Suprapubic skin (tissue), 4 donors: ENCODE data around the gene CREB3. TPM values are rescaled to one million over a fixed set of nuclear protein-coding genes. Genes with fewer than 3 reads are reported as not detected.

Experiments
- DNase-seq, 2 donors: peaks; one replicate each; pipeline ENCODE4 v3.0.0-alpha.2; 2019; ENCODE audit warnings: low spot score in 2 of 2
- H3K27ac ChIP-seq: fragments of 200-600 bp; sonication (generic); one replicate; pipeline ENCODE4 v1.5.1; 2019
- H3K27me3 ChIP-seq: fragments of 200-600 bp; sonication (generic); one replicate; pipeline ENCODE4 v1.5.1; 2019
- H3K36me3 ChIP-seq: fragments of 200-600 bp; sonication (generic); one replicate; pipeline ENCODE4 v1.5.1; 2019
- H3K4me1 ChIP-seq: fragments of 200-600 bp; sonication (generic); one replicate; pipeline ENCODE4 v1.5.1; 2019
- H3K4me3 ChIP-seq: fragments of 200-600 bp; sonication (generic); one replicate; pipeline ENCODE4 v1.5.1; 2019; ENCODE audit warnings: mild to moderate bottlenecking
- H3K9me3 ChIP-seq: fragments of 200-600 bp; sonication (generic); one replicate; pipeline ENCODE4 v1.5.1; 2019
- EP300 ChIP-seq: sonication (generic); formaldehyde crosslinking; IDR thresholded peaks from one replicate; pipeline ENCODE4 v1.6.1; 2017; ENCODE audit warnings: antibody characterized with exemption
- POLR2A ChIP-seq, 2 donors: fragments of 450-650 bp; IDR thresholded peaks; one replicate each; pipeline ENCODE4 v1.6.1; 2017; ENCODE audit warnings: antibody characterized with exemption in 2 of 2, mild to moderate bottlenecking in 2 of 2, moderate library complexity in 2 of 2
- POLR2AphosphoS5 ChIP-seq, 3 donors: sonication (generic); formaldehyde crosslinking; IDR thresholded peaks; one replicate each; pipeline ENCODE4 v1.6.1; 2017; ENCODE audit warnings: antibody characterized with exemption in 3 of 3
- WGBS: methylation state at CpG from one replicate; pipeline ENCODE4 v1.1.5; 2018; 5-methylcytosine and 5-hydroxymethylcytosine counted together
- total RNA-seq, 4 donors: library from RNA; depleted of rRNA; stranded (reverse); fragments of >200 nt; gene quantifications; one replicate each; pipeline ENCODE4 v1.1.0, GENCODE V29; 2016
- TF ChIP-seq, protein P1 (sequence below), 2 donors: fragments of 200-600 bp in 1 of 2; fragments of 450-650 bp in 1 of 2; sonication (generic) in 1 of 2; IDR thresholded peaks; one replicate each; pipeline ENCODE4 v1.5.1; 2016 to 2019; ENCODE audit warnings: antibody characterized with exemption in 2 of 2, mild to moderate bottlenecking in 1 of 2, moderate library complexity in 1 of 2

The CREB3 gene
- total RNA-seq, 4 donors from 2014 or later = 18.8 to 24.1 (median 23.1) TPM

- Histone ChIP-seq H3K4me3 (no peak overlapping the region), H3K36me3 (no peaks in the 10 kb centered on the region), H3K27me3 (no peaks in the 10 kb centered on the region), H3K9me3 (no peaks in the 10 kb centered on the region), H3K27ac (peak overlapping the region; percentile 64), H3K4me1 (peaks cover 21% of the 10 kb centered on the region)
- TF ChIP-seq POLR2A (IDR thresholded peaks at IDR 0.05) (no peak), EP300 (no peak), POLR2AphosphoS5 (IDR thresholded peaks at IDR 0.05) (no peak)
- TF ChIP-seq, protein P1, sequence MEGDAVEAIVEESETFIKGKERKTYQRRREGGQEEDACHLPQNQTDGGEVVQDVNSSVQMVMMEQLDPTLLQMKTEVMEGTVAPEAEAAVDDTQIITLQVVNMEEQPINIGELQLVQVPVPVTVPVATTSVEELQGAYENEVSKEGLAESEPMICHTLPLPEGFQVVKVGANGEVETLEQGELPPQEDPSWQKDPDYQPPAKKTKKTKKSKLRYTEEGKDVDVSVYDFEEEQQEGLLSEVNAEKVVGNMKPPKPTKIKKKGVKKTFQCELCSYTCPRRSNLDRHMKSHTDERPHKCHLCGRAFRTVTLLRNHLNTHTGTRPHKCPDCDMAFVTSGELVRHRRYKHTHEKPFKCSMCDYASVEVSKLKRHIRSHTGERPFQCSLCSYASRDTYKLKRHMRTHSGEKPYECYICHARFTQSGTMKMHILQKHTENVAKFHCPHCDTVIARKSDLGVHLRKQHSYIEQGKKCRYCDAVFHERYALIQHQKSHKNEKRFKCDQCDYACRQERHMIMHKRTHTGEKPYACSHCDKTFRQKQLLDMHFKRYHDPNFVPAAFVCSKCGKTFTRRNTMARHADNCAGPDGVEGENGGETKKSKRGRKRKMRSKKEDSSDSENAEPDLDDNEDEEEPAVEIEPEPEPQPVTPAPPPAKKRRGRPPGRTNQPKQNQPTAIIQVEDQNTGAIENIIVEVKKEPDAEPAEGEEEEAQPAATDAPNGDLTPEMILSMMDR (IDR thresholded peaks at IDR 0.05) = no peak
- no peak for DNase-seq
- WGBS = 70% methylated on average over 3 of the region's 3 CpGs
Observed at GRCh38 chr9:35771943-35772342, 39.5 kb downstream of the CREB3 start.

DNA sequence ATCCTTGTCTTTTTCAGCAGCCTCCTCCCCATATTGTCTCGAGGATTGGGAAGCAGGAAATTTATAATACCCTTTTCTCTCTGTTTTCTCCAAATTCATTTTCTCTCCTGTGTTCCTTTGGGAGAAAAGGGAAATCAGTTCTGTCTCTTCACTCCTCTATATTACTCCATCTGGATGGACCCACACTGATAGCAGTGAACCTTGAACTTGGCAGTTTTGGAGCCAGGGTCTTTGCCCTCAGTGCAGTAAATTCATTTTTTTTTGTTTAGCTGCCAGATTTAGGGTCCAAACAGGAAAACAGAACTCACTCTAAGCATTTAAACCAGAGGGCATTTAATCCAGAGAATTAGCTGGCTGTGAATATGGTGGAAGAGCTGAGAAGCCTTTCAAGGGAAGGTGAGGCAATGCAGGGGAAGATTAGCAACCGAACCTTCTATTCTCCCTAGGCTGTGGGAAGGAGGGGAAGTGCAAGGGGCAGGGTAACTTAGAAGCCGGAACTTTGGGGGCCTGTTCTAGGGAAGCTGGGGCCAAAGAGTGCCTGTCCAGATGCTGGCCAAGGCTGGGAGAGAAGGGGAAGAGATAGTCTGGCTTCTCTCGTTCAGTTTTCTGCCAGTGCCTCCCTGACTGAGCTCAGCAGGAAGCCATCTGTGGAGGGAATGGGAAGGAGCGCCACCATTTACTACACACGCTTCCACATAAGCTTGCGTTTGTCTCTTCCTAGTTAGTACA lies 42.6 kb downstream of the CREB3 start:
- H3K27ac ChIP-seq = no peak overlapping the region

GRCh38 chr9:35776018-35776417 lies 43.6 kb downstream of the CREB3 start:
- no peak for DNase-seq
- no peaks in the 10 kb centered on the region for H3K36me3 ChIP-seq
- H3K27ac ChIP-seq = no peak overlapping the region
- TF ChIP-seq POLR2A (IDR thresholded peaks at IDR 0.05) (no peak), EP300 (no peak), POLR2AphosphoS5 (IDR thresholded peaks at IDR 0.05) (no peak)
- TF ChIP-seq, protein P1 (IDR thresholded peaks at IDR 0.05) = no peak
- 78% methylated on average over 4 of the region's 4 CpGs for WGBS
- no peak overlapping the region for H3K4me3 ChIP-seq
- no peaks in the 10 kb centered on the region for H3K27me3 ChIP-seq
- peaks cover 14% of the 10 kb centered on the region for H3K4me1 ChIP-seq
- no peaks in the 10 kb centered on the region for H3K9me3 ChIP-seq

More for the DNA sequence above, 42.6 kb downstream of the CREB3 start:
- Histone ChIP-seq H3K36me3 (no peaks in the 10 kb centered on the region), H3K4me1 (peaks cover 21% of the 10 kb centered on the region), H3K9me3 (no peaks in the 10 kb centered on the region), H3K27me3 (no peaks in the 10 kb centered on the region), H3K4me3 (no peak overlapping the region)
- no peak for DNase-seq
- no peak for TF ChIP-seq EP300
- no peak for TF ChIP-seq POLR2A (IDR thresholded peaks at IDR 0.05)
- no peak for TF ChIP-seq POLR2AphosphoS5 (IDR thresholded peaks at IDR 0.05)
- TF ChIP-seq, protein P1 (IDR thresholded peaks at IDR 0.05) = no peak
- 70% methylated on average over 7 of the region's 7 CpGs for WGBS

DNA sequence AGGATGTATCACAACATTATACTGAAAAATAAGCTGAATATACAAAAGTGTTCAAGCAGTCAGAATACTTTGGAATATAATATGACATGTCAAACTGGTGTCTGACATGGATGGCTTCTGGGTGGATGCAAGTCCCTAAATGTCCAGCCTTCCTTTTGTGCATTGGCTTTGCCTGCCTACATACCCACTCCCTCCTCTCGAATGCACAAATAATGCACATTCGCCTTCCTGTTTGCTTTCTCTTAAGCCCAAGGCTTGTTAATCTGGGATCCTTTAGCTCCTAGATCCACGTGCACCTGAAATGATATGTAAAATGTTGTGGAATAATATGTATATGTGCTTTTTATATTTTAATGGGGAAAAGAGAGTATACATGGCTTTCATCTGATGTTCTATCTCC lies 46.0 kb downstream of the CREB3 start:
- H3K27ac ChIP-seq = no peak overlapping the region
- no peak overlapping the region for H3K4me3 ChIP-seq
- WGBS = 94% methylated on average over 3 of the region's 3 CpGs
- no peaks in the 10 kb centered on the region for H3K9me3 ChIP-seq
- H3K4me1 ChIP-seq = no peaks in the 10 kb centered on the region
- TF ChIP-seq EP300 (no peak), POLR2AphosphoS5 (IDR thresholded peaks at IDR 0.05) (no peak), POLR2A (IDR thresholded peaks at IDR 0.05) (no peak)
- TF ChIP-seq, protein P1 (IDR thresholded peaks at IDR 0.05) = no peak
- no peak for DNase-seq
- no peaks in the 10 kb centered on the region for H3K27me3 ChIP-seq
- no peaks in the 10 kb centered on the region for H3K36me3 ChIP-seq

DNA sequence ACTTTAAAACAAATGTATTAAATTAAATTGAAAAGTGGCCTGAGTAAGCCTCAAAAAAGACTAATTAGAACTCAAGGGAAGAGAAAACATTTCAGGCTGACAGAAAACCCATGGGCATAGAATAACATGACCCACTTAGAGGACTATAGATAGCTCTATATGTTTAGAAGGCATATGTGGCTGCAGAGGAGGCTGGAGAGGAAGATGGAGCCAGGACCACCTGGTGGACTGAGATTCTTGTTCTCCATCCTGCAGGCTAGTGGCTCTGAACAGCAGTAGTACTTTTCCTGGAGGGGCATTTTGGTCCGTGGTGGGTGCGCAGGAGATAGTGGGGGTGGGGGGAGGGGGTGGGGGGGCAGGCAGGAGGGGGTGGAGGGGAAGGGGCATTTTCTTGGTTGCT lies 48.6 kb downstream of the CREB3 start:
- H3K4me3 ChIP-seq = no peak overlapping the region
- no peaks in the 10 kb centered on the region for H3K9me3 ChIP-seq
- no peaks in the 10 kb centered on the region for H3K27me3 ChIP-seq
- 84% methylated on average over 2 of the region's 2 CpGs for WGBS
- no peak for DNase-seq
- H3K4me1 ChIP-seq = no peaks in the 10 kb centered on the region
- TF ChIP-seq, protein P1 (IDR thresholded peaks at IDR 0.05) = no peak
- no peak for TF ChIP-seq POLR2A (IDR thresholded peaks at IDR 0.05)
- no peak for TF ChIP-seq EP300
- TF ChIP-seq POLR2AphosphoS5 (IDR thresholded peaks at IDR 0.05) = no peak
- no peaks in the 10 kb centered on the region for H3K36me3 ChIP-seq
- H3K27ac ChIP-seq = no peak overlapping the region
